HG03039 (cell line): ENCODE data around the gene SLC39A11.

ENCODE experiments used
- ATAC-seq: cut with Tn5 transposase; IDR thresholded peaks from one replicate; pipeline ENCODE4 v1.9.1; 2021; ENCODE audit warnings: mild to moderate bottlenecking, moderate library complexity; ENCODE audit not compliant: unreplicated experiment

SLC39A11 gene

DNA sequence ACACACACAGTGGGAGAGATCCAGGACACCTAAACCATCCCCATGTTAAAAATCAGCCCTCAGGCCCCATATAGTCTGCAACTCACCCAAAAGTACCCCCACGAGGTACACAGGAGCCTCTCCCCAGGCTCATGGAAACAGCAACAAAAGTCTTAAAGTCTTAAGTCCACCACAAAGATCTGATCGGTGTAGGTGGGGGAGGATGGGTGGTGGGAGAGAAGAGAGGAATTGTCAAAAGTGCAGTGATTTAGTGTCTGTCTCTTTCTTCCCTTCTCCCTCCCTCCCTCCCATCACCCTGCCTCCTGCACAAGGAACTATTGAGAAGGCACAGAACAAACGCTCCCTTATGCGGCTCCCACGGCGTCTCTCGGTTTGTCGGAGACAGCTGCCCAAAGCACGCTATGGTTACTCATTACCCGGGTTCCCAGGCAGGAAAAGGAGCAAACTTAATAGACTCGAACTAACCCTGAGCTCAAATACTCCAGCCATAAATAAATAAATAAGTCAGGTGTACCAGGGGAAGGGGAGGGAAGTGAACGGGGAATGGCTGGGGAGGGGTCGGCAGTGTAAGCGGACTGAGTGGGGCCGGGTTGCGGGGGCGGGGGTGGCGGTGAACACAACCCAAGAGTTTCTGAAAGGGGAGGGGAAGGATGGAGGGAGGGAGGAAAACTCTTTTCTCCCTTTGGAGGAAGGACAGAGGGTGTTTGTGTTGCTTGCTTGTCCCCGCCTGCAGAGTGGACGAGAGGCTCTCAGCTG lies 477.4 kb downstream of the SLC39A11 start:
- peak; percentile 59 for ATAC-seq

DNA sequence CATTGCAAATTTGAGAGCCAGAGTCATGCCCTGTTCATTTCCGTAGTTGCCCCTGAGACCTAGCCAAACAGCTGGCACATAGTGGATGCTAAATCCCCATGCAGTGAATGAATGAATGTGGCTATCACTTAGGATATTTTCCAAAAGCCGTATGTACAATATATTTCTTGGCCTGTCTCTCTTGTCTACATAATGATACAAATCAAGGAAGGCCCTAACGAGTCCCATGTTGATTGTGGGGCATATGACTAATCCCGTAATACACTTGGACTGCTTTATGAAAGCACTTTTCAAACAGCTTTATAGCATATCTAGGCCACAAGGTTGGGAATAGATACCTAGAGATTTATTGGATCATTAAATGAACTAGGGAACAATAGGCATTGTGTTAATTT lies 478.0 kb downstream of the SLC39A11 start:
- no peak for ATAC-seq

DNA sequence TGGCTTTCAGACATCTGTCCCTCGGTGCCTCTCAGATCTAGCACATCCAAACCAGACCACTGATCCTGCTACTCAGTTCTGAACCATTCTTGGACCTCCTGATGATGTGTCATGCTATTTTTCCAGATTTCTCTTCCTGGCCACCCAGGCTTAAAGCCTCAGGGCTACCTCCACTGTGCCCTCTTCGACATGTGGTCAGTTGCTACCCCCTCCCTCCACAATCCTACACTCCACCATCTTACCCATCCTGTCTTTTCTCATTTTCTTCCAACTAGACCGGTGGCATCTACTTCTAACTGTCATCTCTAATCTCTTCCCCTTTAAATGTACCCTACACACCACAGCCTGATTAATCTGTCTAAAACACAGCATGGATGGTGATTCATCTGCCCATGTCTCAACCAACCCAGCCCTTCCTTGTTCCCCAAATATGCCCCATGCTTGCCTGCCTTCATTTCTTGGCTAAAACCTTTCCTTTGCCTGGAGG lies 478.6 kb downstream of the SLC39A11 start:
- ATAC-seq = no peak

DNA sequence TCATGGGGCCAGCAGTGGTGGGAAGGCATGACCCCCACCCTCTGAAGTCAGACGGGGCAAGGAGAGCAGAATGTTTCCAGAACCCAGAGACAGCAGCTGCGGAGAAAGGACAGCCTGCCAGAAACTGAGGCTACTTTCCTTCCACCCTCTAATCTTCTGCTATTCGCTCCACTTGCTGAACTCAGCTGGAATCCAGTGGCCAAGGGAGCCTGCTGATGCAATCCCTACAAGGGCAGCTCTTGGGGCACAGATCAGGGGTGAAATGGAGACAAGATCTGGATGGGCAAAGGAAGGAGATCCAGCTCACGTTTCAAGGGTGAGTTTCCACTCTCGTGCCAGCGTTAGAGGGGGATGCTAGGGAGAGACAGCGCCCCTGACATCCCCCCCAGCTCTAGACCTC lies 479.1 kb downstream of the SLC39A11 start:
- no peak for ATAC-seq

DNA sequence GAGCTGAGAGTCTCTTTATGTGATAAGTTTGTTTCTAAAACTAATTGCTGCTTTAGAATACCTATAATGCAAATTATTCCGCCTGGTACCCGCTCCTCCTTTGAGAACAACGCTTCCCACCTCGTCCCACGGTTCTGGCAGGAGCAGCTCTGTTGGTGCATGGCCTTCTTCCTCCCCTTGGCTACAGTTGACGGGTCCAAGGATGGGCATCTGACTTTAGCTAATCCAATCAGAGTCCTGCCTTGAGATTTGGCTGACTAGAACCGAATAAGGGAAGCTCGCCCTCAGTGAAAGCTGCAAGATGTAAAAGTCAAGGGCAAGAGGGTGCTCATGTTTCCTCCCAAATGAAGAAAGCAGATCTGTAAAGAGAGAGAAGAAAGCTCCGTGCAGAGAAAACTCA lies 481.3 kb downstream of the SLC39A11 start:
- no peak for ATAC-seq

DNA sequence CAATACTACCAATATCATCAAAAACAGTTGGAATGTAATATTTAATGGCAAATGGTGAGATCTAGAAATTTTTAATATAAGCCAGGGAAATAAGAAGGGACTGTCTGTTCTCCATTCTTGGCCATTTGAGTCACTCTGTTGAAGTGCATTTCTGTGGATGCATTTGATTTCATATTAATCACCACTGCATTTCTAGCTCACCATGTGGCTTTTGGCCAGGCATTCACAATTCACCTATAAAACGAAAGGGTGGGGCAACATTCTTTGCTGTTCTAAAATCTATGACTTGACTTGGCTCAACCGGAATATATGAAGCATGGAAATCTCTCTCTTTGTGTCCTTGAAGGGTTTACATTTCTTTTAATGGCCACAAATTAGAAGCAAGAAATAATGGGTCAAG lies 483.0 kb downstream of the SLC39A11 start:
- ATAC-seq = no peak

DNA sequence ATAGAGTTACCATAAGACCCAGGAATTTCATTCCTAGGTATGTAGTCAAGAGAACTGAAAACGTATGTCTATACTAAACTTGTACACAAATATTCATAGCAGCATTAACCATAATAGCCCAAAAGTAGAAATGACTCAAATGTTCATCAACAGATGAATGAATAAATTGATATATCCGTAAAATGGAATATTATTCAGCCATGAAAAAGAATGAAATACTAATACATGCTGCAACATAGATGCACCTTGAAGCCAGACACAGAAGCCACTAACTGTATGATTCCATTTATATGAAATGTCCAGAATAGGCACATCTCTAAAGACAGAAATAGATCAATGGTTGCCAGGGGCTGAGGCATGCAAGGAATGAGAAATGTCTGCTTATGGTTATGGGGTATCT lies 484.1 kb downstream of the SLC39A11 start:
- no peak for ATAC-seq

DNA sequence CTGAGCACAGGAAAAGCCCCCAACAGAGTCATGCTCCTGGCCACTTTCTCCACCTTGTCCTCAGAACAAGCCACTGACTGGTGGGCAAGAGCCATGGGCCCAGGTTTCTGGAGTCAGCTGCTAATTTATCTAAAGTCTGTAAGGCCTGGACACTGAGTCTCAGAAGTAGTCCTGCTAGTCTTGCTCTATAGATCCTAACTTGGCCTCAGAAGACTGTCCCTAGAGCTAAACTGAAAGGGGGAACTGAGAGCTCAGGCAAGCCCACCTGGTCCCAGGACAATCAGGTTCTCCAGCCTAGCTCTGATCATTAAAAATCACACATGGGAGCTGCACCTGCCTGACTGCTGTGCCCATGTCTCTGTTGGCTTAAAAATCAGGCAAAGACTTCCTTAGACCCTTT lies 485.8 kb downstream of the SLC39A11 start:
- ATAC-seq = no peak

DNA sequence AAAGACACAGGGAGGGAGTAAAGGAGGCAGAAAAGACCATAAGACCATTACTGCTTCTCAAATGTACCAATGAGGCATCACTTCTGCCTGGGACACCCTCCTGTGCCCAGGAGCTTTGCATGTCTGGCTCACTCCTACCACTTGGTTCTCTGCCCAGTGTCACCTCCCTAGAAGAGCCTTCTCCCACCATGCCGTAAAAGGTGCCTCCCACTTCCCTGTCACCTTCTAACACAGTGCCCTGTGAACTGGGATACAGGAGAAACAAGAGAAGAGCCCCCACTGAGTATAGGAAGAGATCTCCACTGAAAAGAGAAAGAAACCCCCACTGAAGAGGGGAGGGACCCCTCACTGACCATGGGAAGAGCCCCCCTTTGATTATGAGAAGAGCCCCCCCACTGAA lies 486.9 kb downstream of the SLC39A11 start:
- ATAC-seq = no peak

DNA sequence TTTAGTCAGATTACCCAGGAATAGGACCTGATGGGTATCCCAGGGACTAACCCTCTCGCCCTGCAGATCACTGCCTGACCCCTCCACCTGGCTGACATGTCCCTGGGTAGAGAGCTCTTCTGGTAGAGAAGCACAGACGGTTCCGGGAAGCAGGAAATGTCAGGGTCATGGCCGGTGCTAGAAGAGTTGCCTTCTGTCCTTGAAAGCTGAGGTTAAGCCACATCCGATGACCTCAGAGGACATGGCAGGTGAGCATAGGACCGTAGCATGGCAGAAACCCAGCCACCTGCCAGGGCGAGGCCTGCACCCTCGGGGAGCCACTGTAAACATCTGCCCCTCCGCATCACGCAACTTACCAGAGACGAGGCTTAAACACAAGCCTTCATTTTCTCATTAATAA lies 488.0 kb downstream of the SLC39A11 start:
- ATAC-seq = no peak

DNA sequence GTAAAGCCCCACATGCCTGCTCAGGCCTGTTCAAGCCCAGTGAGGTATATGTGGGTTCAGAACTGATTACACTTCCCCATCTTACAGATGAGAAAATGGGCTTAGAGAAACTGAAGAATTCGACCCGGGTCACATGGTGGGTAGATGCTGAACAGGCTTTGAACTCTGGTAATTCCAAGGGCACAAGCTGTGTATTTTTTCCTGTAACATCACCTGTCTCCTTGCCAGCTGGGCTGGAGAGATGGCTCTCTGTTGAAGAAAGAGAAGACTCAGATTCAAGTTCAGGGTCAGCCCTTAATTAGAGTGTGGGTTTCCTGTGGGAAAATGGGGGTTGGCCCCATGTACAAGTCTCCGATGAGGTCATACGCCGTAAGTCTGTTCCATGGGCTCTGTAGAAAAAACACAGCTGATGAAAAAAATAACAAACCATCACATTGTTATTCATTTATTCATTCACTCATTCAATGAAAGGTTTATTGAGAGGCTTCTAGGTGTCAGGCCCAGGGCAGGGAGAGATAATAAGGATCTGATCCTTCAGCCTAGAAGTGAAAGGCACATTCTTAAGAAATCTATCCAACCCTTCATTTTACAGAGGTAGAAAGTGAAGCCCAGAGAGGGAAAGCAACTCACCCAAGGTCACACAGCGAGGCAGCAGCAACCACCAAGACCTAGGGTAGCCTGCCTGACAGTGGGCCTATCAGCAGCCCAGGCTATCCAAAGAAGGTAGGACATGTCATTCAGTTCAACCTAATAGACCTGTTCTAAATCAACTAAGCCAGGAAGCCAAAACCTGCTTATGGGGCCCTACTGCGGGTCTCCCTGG lies 488.9 kb downstream of the SLC39A11 start:
- no peak for ATAC-seq

DNA sequence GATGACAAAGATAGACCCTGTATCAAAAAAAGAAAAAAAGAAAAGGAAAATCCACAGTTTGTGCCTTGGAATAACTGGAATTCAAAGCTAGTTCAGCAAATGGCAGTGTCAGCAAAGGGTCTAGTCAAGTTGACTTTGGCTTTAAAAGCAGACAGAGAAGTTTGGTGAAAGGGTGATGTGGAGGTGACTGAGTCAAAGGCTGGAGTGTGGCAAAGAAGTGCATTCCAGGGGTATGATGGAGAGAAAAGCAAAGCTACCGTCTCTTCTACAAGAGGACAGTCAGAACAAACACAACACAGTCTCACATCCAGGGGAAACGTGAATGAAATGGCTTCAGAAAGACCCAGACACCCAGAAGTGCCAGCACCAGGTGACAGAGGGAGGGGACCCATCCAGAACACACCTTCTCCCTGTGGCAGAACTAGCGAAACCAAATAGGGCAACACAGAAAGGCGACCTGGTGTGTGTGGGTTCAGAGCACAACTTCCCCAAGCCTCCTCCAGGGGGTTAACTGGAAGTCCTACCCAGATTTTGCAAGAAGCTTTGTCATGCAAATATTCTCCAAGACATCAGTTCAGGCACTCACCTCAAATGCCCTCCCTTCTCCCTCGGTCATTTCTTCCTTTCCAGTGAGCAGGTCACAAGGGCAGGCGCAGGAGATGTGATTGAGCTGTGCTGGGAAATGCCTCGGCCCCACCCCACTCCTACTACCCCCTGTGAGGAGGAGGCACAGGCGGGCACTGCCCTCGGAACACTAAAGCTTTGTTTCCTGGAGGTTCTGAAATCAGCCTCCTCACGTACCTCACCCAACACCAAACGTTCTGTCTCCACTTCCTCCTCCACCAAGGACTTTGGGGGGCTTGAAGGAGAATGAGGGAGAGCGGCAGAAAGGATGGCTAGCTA lies 489.7 kb downstream of the SLC39A11 start:
- peak; percentile 51 for ATAC-seq

DNA sequence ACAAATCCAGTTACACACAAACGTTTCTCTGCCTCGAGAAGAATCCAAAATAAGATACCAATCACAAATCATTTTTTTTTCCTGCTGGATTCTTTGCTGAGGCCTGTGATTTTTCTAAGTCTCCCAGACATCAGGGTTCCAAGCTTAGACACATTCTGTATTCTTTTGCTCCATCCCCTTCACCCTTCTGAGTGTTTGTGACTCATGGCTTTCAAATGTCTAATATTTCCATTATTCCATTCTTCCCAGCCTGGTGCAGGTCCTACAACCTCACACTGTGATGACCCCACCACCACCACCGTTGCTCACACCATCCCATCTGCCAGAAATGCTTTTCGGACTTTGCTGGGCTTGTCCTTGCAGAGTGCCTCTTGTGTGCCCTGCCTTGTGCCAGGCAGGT lies 491.6 kb downstream of the SLC39A11 start:
- no peak for ATAC-seq

DNA sequence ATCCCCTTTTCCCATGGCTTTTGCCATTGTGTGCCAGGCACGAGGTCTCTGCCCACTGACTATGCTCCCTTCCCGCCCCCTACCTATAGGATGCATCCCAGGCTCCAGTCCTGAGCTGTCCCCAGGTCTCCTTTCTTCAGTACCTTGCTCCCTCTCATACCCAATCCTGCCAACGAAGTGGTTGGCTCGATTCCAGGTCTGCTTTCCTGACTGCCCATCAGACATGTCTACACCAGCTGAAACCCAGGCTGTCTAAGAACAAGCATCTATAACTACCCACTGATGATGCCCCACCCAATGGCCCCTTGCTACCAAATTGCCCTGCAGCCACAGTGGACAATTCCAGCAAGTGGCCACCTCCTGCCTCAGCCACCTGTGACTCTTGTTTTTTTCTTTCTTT lies 492.6 kb downstream of the SLC39A11 start:
- ATAC-seq = no peak

DNA sequence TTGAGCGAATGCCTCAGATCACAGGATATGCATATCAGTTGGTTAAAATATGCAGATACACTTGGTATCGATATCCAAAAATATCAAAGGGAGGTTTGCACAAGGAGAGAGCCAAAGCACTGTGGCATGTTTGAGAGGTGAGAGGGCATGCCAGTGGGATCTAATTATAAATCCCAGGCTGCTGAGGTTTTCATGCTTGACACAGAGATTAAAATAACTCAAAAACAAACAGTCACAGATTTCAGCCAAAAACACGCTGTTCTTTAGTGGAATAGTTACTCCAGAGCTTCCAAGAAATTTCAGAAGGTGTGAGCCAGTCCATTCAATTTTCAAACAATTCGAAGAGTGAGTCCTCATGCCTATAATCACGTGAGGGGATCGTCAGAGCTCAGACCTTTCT lies 493.8 kb downstream of the SLC39A11 start:
- ATAC-seq = no peak

DNA sequence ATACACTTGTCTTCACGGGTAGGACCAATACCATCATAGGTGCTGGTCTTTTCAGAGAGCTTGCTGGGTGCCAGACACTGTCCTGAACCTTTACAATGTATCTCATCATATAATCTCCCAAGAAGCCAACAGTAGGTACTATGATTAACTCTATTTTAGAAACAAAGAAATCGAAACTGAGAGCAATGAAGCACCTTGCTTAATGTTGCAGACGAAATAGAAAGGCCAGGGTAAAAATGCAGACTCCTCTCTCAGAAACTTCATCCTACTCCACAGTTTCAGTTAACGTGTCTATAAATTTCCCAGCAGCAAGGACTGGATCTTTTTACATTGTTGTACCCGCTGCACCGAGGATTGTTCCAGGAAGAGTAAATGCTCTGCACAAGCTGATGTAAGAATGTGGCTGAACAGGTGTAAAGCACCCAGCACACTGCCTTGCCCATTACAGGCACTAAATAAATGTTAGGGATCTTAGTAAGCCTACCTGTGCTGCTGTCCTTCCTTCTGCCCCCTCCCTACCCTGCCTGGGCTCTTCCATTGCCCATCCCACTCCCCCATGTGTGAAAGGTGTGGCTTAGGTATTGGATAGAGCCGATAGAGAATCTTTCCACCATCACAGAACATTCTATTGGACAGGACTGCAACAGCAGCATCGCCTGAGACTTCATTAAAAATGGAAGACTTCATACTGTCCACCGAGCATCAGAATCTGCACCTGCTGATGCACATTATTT lies 495.0 kb downstream of the SLC39A11 start:
- no peak for ATAC-seq
